ENCODE results near the gene TLCD5.

DNA sequence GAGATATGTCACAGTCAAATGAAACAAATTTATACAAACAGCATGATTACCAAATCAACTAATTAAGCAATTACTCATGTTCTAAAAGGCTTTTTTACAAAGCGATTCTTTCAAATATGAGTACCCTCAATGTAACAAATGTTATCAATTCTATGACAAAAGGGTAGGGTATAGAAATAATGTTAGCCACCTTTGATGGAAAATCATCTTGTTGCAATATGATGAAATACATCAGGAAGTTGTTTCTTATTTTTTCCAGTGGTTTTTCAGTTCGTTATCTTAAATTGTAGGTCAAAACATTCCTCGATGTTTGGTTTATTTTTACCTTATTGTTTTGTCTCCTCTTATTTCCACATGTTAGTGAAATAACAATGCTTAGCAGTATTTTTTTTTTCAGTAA lies 17.6 kb downstream of the TLCD5 start:
- TF ChIP-seq POLR2A (IDR thresholded peaks at IDR 0.05): no peak
- TF ChIP-seq, protein P1, sequence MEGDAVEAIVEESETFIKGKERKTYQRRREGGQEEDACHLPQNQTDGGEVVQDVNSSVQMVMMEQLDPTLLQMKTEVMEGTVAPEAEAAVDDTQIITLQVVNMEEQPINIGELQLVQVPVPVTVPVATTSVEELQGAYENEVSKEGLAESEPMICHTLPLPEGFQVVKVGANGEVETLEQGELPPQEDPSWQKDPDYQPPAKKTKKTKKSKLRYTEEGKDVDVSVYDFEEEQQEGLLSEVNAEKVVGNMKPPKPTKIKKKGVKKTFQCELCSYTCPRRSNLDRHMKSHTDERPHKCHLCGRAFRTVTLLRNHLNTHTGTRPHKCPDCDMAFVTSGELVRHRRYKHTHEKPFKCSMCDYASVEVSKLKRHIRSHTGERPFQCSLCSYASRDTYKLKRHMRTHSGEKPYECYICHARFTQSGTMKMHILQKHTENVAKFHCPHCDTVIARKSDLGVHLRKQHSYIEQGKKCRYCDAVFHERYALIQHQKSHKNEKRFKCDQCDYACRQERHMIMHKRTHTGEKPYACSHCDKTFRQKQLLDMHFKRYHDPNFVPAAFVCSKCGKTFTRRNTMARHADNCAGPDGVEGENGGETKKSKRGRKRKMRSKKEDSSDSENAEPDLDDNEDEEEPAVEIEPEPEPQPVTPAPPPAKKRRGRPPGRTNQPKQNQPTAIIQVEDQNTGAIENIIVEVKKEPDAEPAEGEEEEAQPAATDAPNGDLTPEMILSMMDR (IDR thresholded peaks at IDR 0.05): no peak
